ENCODE measurements around the gene SLC2A4RG.

SLC2A4RG gene

DNA sequence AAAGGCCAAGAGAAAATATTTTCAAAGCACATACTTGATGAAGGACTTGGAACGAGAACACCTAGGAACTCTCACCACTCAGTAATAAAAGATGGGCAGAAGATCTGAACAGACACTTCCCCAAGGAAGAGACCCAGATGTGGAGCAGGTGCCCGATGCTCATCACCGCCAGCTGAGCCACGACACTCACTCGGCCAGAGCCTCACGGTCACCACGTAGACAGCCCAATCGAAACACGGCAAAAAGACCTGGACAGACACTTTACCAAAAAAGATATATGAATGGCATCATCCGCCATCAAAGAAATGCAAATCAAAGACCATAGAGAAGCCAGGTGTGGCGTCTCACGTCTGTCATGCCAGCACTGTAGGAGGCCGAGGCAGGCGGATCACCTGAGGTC is 41.6 kb downstream of the SLC2A4RG start:
- H3K4me3 Mint-ChIP-seq = no peak overlapping the region
- no peak overlapping the region for H3K27ac Mint-ChIP-seq
- H3K4me1 Mint-ChIP-seq (ENCODE audit: low read depth) = peaks cover 14% of the 10 kb centered on the region
- no peaks in the 10 kb centered on the region for H3K36me3 Mint-ChIP-seq (ENCODE audit: low read depth)
- H3K27me3 Mint-ChIP-seq = no peaks in the 10 kb centered on the region
- H3K9me3 Mint-ChIP-seq = no peaks in the 10 kb centered on the region

DNA sequence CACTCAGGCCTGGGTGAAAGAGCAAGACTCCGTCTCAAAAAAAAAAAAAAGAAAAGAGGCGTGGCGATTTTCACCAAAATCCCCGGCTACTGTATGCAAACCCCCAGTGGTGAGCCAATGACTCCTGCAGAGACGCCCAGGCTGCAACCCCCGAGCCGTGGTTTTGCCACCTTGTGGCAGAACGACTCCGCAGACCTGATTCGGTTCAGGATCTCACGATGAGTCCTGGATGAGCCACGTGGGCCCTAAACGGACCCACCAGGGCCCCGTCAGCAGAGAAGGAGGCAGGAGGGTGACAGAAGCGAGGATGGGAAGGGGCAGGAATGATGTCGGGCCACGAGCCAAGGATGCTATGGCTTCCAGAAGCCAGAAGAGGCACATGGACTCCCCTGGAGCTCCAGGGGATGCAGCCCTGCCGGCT is 42.5 kb downstream of the SLC2A4RG start:
- no peaks in the 10 kb centered on the region for H3K27me3 Mint-ChIP-seq
- no peak overlapping the region for H3K27ac Mint-ChIP-seq
- H3K36me3 Mint-ChIP-seq (ENCODE audit: low read depth) = no peaks in the 10 kb centered on the region
- H3K4me3 Mint-ChIP-seq = no peak overlapping the region
- H3K9me3 Mint-ChIP-seq = no peaks in the 10 kb centered on the region
- peaks cover 14% of the 10 kb centered on the region for H3K4me1 Mint-ChIP-seq (ENCODE audit: low read depth)

GRCh38 chr20:63782521-63782971 is 43.0 kb downstream of the SLC2A4RG start:
- Mint-ChIP-seq H3K27me3 (no peaks in the 10 kb centered on the region), H3K36me3 (ENCODE audit: low read depth) (no peaks in the 10 kb centered on the region), H3K27ac (no peak overlapping the region), H3K4me3 (no peak overlapping the region), H3K9me3 (no peaks in the 10 kb centered on the region), H3K4me1 (ENCODE audit: low read depth) (peaks cover 14% of the 10 kb centered on the region)

GRCh38 chr20:63783970-63784369 is 44.4 kb downstream of the SLC2A4RG start:
- H3K36me3 Mint-ChIP-seq (ENCODE audit: low read depth) = no peaks in the 10 kb centered on the region
- H3K9me3 Mint-ChIP-seq = no peaks in the 10 kb centered on the region

DNA sequence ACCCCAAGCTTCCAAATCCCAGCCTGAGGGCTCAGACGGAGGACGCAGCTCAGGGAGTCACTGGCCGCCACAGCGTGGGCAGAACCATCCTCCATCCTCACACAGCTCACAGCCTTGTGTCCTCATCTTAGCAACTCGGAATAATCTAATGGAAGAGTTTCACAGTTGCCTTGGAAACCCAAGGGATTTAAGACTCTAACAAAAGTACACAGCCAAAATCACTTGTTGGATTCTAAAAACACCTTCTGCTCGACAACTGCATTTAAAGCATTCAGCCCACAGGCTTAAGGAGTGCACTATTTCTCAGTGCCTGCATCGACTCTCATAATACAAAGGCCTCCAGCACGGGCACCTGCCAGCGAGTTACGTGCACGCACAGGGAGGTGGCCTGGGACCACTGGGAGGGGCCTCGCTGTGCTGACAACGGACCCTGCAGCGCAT is 46.1 kb downstream of the SLC2A4RG start:
- Mint-ChIP-seq H3K27me3 (no peaks in the 10 kb centered on the region), H3K27ac (no peak overlapping the region), H3K4me3 (no peak overlapping the region), H3K36me3 (ENCODE audit: low read depth) (no peaks in the 10 kb centered on the region), H3K4me1 (ENCODE audit: low read depth) (peaks cover 14% of the 10 kb centered on the region), H3K9me3 (no peaks in the 10 kb centered on the region)

More at GRCh38 chr20:63783970-63784369, 44.4 kb downstream of the SLC2A4RG start:
- Mint-ChIP-seq H3K27ac (no peak overlapping the region), H3K4me1 (ENCODE audit: low read depth) (peaks cover 14% of the 10 kb centered on the region), H3K27me3 (no peaks in the 10 kb centered on the region), H3K4me3 (no peak overlapping the region)

GRCh38 chr20:63787302-63787701 is 47.7 kb downstream of the SLC2A4RG start:
- H3K36me3 Mint-ChIP-seq (ENCODE audit: low read depth) = no peaks in the 10 kb centered on the region
- no peak overlapping the region for H3K27ac Mint-ChIP-seq
- no peak overlapping the region for H3K4me3 Mint-ChIP-seq
- H3K27me3 Mint-ChIP-seq = no peaks in the 10 kb centered on the region
- peaks cover 4% of the 10 kb centered on the region for H3K4me1 Mint-ChIP-seq (ENCODE audit: low read depth)
- no peaks in the 10 kb centered on the region for H3K9me3 Mint-ChIP-seq

- Mint-ChIP-seq H3K27ac (no peak overlapping the region), H3K36me3 (ENCODE audit: low read depth) (no peaks in the 10 kb centered on the region), H3K4me3 (no peak overlapping the region), H3K27me3 (no peaks in the 10 kb centered on the region), H3K9me3 (no peaks in the 10 kb centered on the region), H3K4me1 (ENCODE audit: low read depth) (no peaks in the 10 kb centered on the region)
Observed at GRCh38 chr20:63787749-63788148, 48.2 kb downstream of the SLC2A4RG start.

DNA sequence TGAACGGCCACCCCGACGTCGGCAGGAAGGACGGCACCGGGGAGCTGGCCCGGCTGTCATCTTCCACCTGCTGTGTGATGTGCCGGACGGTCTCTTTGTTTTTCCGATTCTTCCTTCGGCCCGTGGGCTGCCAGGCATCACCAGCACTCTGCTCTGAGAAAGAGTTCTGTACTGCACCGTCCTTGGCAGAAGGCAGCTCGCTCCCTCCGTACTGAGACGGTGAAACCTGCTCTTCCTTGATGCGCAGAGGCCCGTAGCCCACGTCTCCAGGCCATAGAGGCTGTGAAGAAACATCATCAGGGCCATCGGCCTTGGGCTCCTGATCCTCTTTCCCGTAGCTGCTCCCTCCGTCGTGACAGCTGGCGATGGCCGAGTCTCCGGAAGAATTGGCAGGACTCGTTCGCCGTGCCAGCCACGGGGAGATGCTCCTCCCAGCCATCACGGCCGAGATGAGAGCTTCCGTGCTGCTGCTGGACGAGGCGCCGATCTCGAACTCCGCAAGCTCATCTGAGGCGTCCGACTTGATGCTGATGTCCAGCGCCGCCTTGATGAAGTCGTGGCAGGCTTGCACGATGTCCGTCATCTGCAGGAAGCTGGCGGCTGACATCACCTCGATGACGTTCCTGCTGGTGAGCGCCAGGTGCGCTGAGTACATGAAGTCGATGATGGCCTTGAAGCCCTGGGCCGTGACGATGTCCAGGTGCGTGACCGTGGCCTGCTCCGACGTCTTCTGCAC is 50.4 kb downstream of the SLC2A4RG start:
- H3K36me3 Mint-ChIP-seq (ENCODE audit: low read depth) = no peaks in the 10 kb centered on the region
- no peaks in the 10 kb centered on the region for H3K4me1 Mint-ChIP-seq (ENCODE audit: low read depth)
- H3K4me3 Mint-ChIP-seq = no peak overlapping the region
- H3K9me3 Mint-ChIP-seq = no peaks in the 10 kb centered on the region
- H3K27me3 Mint-ChIP-seq = no peaks in the 10 kb centered on the region
- H3K27ac Mint-ChIP-seq = no peak overlapping the region

DNA sequence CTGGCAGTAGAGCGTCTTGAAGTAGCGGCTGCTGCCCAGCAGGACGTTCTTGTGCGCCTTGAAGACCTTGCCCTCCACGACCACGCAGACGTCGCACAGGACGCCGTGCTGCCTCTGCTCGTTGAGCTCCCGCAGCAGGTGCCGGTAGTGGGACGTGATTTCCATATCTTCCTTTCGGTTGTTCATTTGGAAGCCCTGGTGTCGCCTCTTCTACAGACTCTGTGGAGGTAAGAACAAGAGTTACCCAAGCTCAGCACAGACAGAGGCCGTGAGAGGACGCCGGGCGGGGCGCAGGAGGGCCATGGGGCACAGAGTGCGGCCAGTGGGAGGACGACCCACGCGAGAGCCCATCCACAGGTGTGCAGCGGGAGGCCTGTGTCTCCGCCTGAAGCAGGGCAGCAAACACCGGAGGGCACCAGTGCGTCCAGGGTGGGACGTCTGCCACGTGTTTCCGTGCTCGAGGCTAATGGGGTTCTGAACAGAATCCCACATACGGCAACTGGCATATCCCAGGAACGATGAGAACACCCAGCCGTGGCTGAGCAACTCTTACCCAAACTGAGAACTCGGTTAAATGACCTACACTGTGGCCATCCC is 51.1 kb downstream of the SLC2A4RG start:
- Mint-ChIP-seq H3K27me3 (no peaks in the 10 kb centered on the region), H3K27ac (no peak overlapping the region), H3K4me3 (no peak overlapping the region), H3K9me3 (no peaks in the 10 kb centered on the region), H3K36me3 (ENCODE audit: low read depth) (no peaks in the 10 kb centered on the region), H3K4me1 (ENCODE audit: low read depth) (no peaks in the 10 kb centered on the region)

DNA sequence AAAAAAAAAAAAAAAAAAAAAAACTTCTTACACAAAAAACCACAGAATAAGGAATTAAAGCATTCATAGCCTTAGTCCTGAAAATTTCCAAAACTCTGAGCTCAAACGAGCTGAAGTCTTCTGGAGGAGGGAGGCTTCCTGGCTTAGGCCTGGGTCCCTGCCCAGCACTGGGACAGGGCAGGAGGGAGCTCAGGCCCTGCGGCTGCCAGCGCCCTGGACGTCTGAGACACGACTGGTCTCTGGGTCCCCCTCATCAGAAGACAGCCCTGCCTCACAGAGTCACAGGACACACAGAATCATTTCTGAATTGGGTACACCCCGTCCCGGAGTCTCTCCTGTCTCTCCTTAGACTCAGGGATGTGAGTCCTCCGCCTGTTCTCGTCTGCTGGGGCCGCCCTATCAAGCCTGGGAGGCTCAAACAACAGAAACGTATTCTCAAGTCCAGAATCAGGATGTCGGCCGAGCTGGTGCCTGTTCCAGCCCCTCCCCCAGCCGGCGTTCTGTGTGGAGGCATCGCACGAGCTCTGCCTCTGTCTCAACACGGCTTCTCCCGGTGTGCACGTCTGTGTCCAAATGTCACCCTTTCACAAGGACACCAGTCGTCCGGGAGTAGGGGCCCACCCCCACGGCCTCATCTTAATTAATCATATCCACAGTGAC is 52.1 kb downstream of the SLC2A4RG start:
- Mint-ChIP-seq H3K9me3 (no peaks in the 10 kb centered on the region), H3K4me1 (ENCODE audit: low read depth) (no peaks in the 10 kb centered on the region), H3K27me3 (peaks cover 3% of the 10 kb centered on the region), H3K36me3 (ENCODE audit: low read depth) (no peaks in the 10 kb centered on the region), H3K27ac (no peak overlapping the region), H3K4me3 (no peak overlapping the region)

- Mint-ChIP-seq H3K27me3 (peaks cover 3% of the 10 kb centered on the region), H3K27ac (no peak overlapping the region), H3K9me3 (no peaks in the 10 kb centered on the region), H3K36me3 (ENCODE audit: low read depth) (no peaks in the 10 kb centered on the region), H3K4me1 (ENCODE audit: low read depth) (no peaks in the 10 kb centered on the region), H3K4me3 (no peak overlapping the region)
Observed at GRCh38 chr20:63792866-63793265, 53.3 kb downstream of the SLC2A4RG start.
